Ovary (tissue), 9 donors: ENCODE measurements around the gene CDH23. TPM values are rescaled to one million over a fixed set of nuclear protein-coding genes. Genes with fewer than 3 reads are reported as not detected.

ENCODE experiments used
- DNase-seq, 5 donors: peaks; one replicate each; pipeline ENCODE4 v3.0.0-alpha.2; 2019 to 2020
- H3K27ac ChIP-seq, 2 donors: fragments of 200-600 bp; one replicate each; pipeline versions ENCODE4 v1.5.1 to v1.8.0; 2019 to 2022
- H3K27me3 ChIP-seq: fragments of 200-600 bp; one replicate; pipeline ENCODE4 v1.8.0; 2022
- H3K36me3 ChIP-seq: fragments of 200-600 bp; sonication (generic); one replicate; pipeline ENCODE4 v1.5.1; 2019
- H3K4me1 ChIP-seq: one replicate; pipeline ENCODE4 v1.8.1; 2013; ENCODE audit warnings: mild to moderate bottlenecking, moderate library complexity; ENCODE audit not compliant: insufficient read depth
- H3K4me3 ChIP-seq: fragments of 200-600 bp; sonication (generic); one replicate; pipeline ENCODE4 v1.5.1; 2017
- H3K9me3 ChIP-seq, 2 donors: fragments of 200-600 bp in 1 of 2; sonication (generic) in 1 of 2; one replicate each; pipeline versions ENCODE4 v1.5.1 to v1.8.1; 2013 to 2019; ENCODE audit warnings: mild to moderate bottlenecking in 1 of 2, moderate library complexity in 1 of 2
- EP300 ChIP-seq: sonication (generic); formaldehyde crosslinking; IDR thresholded peaks from one replicate; pipeline ENCODE4 v1.6.1; 2017; ENCODE audit warnings: antibody characterized with exemption
- POLR2A ChIP-seq: fragments of 450-650 bp; IDR thresholded peaks from one replicate; pipeline ENCODE4 v1.6.1; 2017; ENCODE audit warnings: antibody characterized with exemption, mild to moderate bottlenecking, moderate library complexity
- WGBS, 3 donors: extraction: QIAGEN DNeasy Blood & Tissue Kit in 1 of 3; methylation state at CpG; one replicate each; pipeline versions ENCODE4 v1.1.5 to v1.1.7; 2013 to 2017; 5-methylcytosine and 5-hydroxymethylcytosine counted together
- intact Hi-C, 4 donors: fragments of 100-400 bp; cut with DNase I; formaldehyde crosslinking; loops; one replicate each; pipeline versions ENCODE4 v1.11.0 to v1.15.1; 2022 to 2023
- polyA plus RNA-seq, 2 donors: library from polyadenylated mRNA; stranded (reverse); fragments of 200-250 nt in 1 of 2; fragments of 350-450 nt in 1 of 2; fragmentation: Illumina TruSeq in 1 of 2; extraction: RNeasy Lipid Tissue Mini Kit (QIAGEN cat#74804) in 1 of 2; gene quantifications; one replicate each; pipeline ENCODE4 v1.2.3, GENCODE V29; 2013 to 2014
- total RNA-seq, 7 donors: library from RNA; depleted of rRNA in 2 of 7; stranded (reverse); fragments of >200 nt in 2 of 7; fragmentation: NEBNext Ultra II Directional in 3 of 7; extraction: Animal tissue kit (Norgen Biotek cat#: 25700) in 3 of 7; gene quantifications; one replicate each; pipeline versions ENCODE4 v1.1.0 to v1.2.4, GENCODE V29; 2016 to 2023
- TF ChIP-seq, protein P1 (sequence below), 3 donors: fragments of 450-650 bp in 2 of 3; fragments of 200-600 bp in 1 of 3; IDR thresholded peaks; one replicate each; pipeline versions ENCODE4 v1.5.1 to v1.8.0; 2016 to 2022; ENCODE audit warnings: antibody characterized with exemption in 3 of 3, mild to moderate bottlenecking in 1 of 3
- donor health status: DM: no; HTN: no; CAD: no; lungs with moderate emphysema.
- donor health status: DM: no; HTN: no; CAD: no.
- donor health status: Bipolar disorder and iron deficiency.
- donor health status: DM: yes; HTN: yes; CAD: no.
- donor health status: DM: no; HTN: no; CAD: no.
- donor health status: DM: yes; HTN: yes; CAD: no.

The CDH23 gene
- total and polyA plus RNA-seq, 9 donors, result 7.5 to 108 (median 39.1) TPM

GRCh38 chr10:71589617-71590551, 193.2 kb downstream of the CDH23 start:
- intact Hi-C loops, result no loop called here
- Histone ChIP-seq H3K4me1 (no peaks in the 10 kb centered on the region), H3K27me3 (no peaks in the 10 kb centered on the region), H3K36me3 (no peaks in the 10 kb centered on the region), H3K27ac (no peak overlapping the region), H3K9me3 (no peaks in the 10 kb centered on the region), H3K4me3 (no peak overlapping the region)
- WGBS, 3 donors, result 81 to 91% (median 89%) methylated on average over 14 of the region's 14 CpGs
- DNase-seq, result no peak
- TF ChIP-seq, protein P1, sequence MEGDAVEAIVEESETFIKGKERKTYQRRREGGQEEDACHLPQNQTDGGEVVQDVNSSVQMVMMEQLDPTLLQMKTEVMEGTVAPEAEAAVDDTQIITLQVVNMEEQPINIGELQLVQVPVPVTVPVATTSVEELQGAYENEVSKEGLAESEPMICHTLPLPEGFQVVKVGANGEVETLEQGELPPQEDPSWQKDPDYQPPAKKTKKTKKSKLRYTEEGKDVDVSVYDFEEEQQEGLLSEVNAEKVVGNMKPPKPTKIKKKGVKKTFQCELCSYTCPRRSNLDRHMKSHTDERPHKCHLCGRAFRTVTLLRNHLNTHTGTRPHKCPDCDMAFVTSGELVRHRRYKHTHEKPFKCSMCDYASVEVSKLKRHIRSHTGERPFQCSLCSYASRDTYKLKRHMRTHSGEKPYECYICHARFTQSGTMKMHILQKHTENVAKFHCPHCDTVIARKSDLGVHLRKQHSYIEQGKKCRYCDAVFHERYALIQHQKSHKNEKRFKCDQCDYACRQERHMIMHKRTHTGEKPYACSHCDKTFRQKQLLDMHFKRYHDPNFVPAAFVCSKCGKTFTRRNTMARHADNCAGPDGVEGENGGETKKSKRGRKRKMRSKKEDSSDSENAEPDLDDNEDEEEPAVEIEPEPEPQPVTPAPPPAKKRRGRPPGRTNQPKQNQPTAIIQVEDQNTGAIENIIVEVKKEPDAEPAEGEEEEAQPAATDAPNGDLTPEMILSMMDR (IDR thresholded peaks at IDR 0.05), result no peak
- no peak for TF ChIP-seq POLR2A
- TF ChIP-seq EP300, result no peak

DNA sequence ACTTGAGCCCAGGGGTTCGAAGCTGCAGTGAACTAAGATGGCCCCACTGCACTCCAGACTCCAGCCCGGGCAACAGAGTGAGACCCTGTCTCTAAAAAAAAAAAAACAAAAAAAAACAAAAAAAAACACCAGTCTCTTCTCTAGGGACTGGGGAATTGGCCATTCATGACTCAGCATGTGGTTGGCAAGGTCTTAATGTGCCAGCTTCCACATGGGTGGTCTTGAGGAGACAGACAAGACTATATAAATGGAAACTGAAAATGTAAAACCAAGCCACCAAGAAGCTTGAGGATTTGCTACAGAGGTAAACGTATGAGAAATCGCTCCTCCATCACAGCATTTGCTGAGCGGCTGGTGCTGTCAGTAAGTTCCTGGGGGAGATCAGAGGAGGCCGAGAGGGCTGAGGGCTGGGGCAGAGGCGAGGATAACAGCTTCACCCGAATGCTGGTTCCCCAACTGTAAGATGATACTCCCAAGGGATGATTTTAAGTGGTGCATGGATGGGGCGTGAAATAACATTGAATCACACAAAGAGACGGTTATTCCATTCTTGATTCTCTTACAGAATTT, 194.1 kb downstream of the CDH23 start:
- no peaks in the 10 kb centered on the region for H3K36me3 ChIP-seq
- H3K27ac ChIP-seq, result no peak overlapping the region
- TF ChIP-seq, protein P1 (IDR thresholded peaks at IDR 0.05), result no peak
- TF ChIP-seq EP300 (no peak), POLR2A (no peak)
- H3K27me3 ChIP-seq, result no peaks in the 10 kb centered on the region
- WGBS, 3 donors, result 90 to 93% (median 92%) methylated on average over 10 of the region's 10 CpGs
- no peaks in the 10 kb centered on the region for H3K4me1 ChIP-seq
- H3K4me3 ChIP-seq, result no peak overlapping the region
- intact Hi-C loops, result no loop called here
- H3K9me3 ChIP-seq, result no peaks in the 10 kb centered on the region
- DNase-seq, result no peak

- no peak overlapping the region for H3K27ac ChIP-seq
- no peaks in the 10 kb centered on the region for H3K27me3 ChIP-seq
- no peak for DNase-seq
- no peaks in the 10 kb centered on the region for H3K9me3 ChIP-seq
- H3K4me3 ChIP-seq, result no peak overlapping the region
- TF ChIP-seq EP300 (no peak), POLR2A (no peak)
- TF ChIP-seq, protein P1 (IDR thresholded peaks at IDR 0.05), result no peak
- intact Hi-C loops, result no loop called here
- H3K4me1 ChIP-seq, result peaks cover 22% of the 10 kb centered on the region
- 87 to 93% (median 92%) methylated on average over 8 of the region's 8 CpGs for WGBS, 3 donors
- H3K36me3 ChIP-seq, result no peaks in the 10 kb centered on the region
Measured at GRCh38 chr10:71594934-71595571, 198.3 kb downstream of the CDH23 start.

DNA sequence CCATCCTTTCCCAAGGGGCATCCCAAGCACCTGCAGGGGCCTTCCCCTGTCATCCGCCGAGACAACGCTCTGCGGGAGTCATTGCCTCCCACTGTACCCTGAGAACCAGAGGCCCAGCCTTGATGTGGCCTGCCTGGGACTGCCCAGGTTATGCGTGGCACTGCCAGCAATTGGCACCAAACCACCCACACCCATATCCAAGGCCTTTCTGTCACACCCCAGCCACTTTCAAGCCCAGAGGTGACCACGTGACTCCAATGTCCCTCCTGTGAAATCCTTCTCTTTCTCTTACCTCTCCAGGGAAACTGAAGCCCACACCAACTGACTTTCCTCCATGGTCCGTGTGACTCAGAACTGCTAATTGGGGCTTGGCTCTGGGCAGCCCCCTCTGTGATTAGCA, 198.9 kb downstream of the CDH23 start:
- Histone ChIP-seq H3K36me3 (no peaks in the 10 kb centered on the region), H3K4me1 (peaks cover 22% of the 10 kb centered on the region), H3K9me3 (no peaks in the 10 kb centered on the region), H3K4me3 (no peak overlapping the region), H3K27ac (no peak overlapping the region), H3K27me3 (no peaks in the 10 kb centered on the region)
- intact Hi-C loops, result no loop called here
- 95 to 98% (median 97%) methylated on average over 7 of the region's 7 CpGs for WGBS, 3 donors
- no peak for DNase-seq
- TF ChIP-seq POLR2A (no peak), EP300 (no peak)
- TF ChIP-seq, protein P1 (IDR thresholded peaks at IDR 0.05), result no peak
